HG02623 (cell line): ENCODE results near the gene PDF.
"Not testable (repeated sequence)": the region's sequence is repeated elsewhere in the genome, so short reads cannot be mapped to it uniquely, and the experiment has no call there.

ENCODE experiments used
- ATAC-seq: cut with Tn5 transposase; IDR thresholded peaks from one replicate; pipeline ENCODE4 v1.9.1; 2021; ENCODE audit warnings: moderate library complexity; ENCODE audit not compliant: unreplicated experiment

PDF gene

DNA sequence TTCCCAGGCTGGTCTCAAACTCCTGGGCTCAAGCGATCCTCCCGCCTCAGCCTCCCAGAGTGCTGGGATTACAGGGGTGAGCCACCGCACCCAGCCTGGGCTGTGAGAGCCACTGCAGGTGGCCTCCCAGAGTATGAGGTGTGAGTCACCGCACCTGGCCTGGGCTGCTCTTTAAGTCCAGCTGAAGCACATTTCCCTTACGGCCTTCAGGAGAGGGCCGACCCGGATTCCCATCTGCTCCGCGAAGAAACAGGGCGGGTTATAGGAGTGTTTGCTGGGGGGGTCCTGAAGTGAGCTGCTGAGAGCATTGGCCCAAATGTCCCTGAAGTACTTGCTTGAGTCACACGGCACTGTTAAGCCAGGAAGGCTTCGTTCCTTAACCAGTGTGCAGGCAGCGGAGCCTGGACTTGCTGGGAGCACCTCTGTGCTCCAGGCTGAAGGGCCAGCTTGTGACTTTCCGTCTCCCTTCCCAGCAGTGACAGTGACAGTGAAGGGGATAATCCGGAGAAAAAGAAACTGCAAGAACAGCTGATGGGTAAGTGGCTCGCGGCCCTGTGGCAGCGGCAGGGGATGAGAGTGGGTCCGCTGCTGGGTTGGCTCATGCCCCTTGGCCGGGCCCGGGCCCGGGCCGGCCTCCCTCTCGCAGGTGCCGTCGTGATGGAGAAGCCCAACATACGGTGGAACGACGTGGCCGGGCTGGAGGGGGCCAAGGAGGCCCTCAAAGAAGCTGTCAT, 12.0 kb downstream of the PDF start:
- no peak for ATAC-seq

DNA sequence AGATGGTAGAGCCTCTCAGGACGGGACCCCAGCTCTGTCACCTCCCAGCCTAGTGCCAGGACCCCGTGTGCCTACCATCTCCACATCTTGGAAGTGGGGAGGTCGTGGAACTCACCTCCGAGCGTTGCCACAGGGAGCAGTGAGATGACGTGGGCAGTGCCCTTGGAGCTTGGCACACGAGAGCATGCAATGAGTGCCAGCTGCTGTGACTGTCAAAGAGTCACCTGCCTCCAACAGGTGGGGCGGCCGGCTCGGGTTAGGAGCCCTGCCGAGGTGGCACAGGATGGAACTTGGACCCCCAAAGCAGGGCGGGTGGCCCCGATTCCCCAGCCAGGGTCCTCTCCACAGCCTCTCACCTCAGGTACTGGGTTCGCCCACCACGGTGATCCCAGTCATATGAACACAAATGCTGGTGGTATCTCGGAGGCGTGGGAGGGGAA, 13.8 kb downstream of the PDF start:
- no peak for ATAC-seq

DNA sequence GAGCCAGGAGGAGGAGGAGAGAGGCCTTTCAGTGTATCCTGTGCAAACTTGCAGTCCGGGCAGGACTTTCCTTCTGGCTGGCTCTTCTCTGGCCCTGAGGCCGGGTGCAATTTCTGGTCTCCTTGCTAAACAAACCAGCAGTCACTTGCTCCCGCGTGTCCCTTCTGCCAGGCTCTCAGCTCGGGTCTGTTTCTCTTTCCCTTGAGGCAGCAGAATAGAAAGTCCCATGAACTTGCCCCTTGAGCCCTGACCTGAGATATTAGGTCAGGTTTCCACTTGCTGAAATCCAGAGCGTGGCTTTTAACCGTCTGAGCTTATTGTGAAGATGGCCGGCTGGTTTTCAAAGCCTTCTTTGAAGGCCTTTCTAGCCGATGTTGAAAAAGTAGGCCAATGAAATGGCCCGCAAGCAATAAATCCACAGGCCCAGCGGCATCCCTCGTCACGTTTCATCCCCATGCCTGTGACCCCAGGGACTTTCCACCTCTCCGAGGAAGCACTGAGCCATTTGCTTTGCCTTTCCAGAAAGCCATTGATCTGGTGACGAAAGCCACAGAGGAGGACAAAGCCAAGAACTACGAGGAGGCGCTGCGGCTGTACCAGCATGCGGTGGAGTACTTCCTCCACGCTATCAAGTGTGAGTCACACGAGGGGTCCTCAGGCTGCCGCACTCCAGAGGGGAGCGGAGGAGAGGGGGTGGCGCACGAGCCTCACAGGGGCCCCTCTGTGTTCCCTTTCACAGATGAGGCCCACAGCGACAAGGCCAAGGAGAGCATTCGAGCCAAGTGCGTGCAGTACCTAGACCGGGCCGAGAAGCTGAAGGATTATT, 14.7 kb downstream of the PDF start:
- ATAC-seq, result no peak

- no peak for ATAC-seq
These were observed 15.9 kb downstream of the PDF start for GRCh38 chr16:69314534-69314933.

- ATAC-seq, result no peak
These were observed 16.9 kb downstream of the PDF start for GRCh38 chr16:69313469-69313868.

DNA sequence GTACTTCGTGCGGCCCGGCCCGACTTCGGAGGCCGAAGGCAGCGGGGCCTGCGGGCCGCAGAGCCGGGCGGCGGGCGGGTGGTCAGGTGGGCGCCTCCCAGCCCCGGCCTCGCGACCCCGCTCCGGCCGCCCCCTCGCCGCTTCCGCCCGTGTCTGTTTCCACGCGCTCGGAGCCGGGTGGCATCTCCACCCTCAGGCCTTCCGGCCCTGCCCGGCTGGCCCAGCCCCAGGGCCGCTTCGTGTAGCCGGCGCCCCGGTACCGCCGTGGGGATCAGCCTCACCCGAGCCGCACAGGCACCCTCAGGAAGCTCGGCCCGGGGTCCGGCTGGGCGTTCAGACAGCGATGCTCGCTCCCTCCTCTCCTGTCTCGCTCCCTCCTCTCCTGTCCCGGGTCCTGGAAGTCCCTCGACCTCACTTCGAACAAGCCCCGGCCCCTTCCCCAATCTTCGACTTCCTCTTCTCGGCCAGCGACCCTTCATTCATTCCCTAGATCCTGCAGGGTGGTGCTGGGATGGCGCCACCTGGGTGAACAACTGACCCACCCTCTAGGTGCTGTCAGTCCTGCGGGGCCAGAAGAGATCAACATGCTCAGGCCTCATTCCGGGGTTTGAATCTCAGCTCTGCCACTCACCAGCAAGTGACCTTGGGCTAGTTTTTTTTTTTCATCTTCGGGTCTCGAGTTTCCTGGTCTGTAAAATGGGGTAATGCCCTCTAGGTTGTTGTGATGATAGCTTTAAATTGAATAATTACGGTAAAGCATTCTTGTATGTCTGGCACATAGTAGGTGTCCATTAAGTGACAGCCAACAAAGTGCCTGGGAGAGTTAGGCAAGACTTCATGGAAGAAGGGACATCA, 18.6 kb downstream of the PDF start:
- peak; percentile 46 for ATAC-seq

DNA sequence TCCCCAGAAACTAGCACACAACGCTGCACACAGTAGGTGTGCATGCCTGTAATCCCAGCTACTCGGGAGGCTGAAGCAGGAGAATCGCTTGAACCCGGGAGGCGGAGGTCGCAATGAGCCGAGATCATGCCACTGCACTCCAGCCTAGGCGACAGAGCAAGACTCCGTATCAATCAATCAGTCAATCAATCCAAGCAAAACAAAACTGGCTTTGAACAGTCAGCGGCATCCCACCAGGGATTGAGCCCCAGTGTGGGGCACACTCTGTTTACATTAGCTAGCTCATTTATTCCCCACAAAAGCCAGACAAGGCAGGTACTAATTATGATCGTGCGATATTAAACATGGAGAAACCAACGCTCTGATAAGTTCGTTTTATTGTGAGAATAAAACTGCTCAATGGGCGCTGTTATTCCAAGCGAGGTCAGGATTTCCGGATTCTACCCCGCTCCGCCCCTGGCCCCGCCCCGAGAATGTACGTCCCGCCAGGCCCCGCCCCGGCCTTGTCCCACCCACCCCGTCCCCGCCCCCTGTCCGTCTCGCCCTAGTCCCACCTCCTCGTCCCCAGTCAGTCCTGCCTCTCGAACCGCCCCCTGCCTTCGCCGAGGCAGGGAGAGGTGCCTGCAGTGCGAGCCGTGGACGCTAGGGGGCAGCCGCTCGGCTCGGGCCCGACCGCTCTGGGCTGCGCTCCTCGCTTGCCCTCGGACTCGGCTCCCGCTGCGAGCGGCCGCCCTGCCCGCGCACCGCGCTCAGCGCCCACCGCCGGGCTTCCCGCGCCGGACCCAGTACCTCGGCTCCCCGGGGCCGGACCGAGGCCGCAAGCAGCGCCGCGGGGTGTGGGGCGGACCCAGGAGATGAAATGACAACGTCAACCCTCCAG, 19.5 kb downstream of the PDF start, which contains the start of gene VPS4A:
TSS of gene VPS4A (plus strand) at position 698 of the 880 bp plus-strand sequence. CDS start at position 860, 162 bp downstream.
- ATAC-seq, result peak; percentile 92

GRCh38 chr16:69309316-69309715, 21.1 kb downstream of the PDF start:
- no peak for ATAC-seq

- ATAC-seq, result no peak
These were observed 22.5 kb downstream of the PDF start for GRCh38 chr16:69307856-69308255.

GRCh38 chr16:69307091-69307490, 23.3 kb downstream of the PDF start:
- ATAC-seq, result no peak

- ATAC-seq, result no peak
These were observed 24.4 kb downstream of the PDF start for GRCh38 chr16:69306031-69306430.

- no peak for ATAC-seq
These were observed 28.1 kb downstream of the PDF start for GRCh38 chr16:69302301-69302700.

- no peak for ATAC-seq
These were observed 28.5 kb downstream of the PDF start for GRCh38 chr16:69301861-69302260.

GRCh38 chr16:69301187-69301586, 29.2 kb downstream of the PDF start:
- no peak for ATAC-seq

GRCh38 chr16:69298261-69298660, 32.1 kb downstream of the PDF start:
- no peak for ATAC-seq

DNA sequence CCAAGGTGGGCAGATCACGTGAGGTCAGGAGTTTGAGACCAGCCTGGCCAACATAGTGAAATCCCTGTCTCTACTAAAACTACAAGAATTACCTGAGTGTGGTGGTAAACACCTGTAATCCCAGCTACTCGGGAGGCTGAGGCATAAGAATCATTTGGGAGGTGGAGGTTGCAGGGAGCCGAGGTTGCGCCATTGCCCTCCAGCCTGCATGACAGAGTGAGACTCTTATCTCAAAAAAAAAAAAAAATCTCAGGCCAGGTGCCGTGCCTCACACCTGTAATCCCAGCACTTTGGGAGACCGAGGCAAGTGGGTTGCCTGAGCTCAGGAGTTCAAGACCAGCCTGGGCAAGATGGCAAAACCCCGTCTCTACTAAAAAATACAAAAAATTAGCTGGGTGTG, 33.6 kb downstream of the PDF start:
- ATAC-seq, result not testable (repeated sequence)

DNA sequence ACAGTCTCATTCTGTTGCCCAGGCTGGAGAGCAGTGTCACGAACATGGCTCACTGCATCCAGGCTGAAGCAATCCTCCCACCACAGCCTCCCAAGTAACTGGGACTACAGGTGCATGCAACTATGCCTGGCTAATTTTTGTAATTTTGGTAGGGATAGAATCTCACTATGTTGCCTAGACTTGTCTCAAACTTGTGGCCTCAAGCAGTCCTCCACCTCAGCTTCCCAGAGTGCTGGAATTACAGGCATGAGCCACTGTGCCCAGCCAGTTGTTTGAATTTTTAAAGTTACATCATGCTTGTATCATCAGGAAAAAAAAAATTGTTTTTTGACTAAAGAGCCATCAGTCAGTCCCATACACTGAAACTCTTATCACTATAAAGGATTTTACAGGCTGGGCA, 36.3 kb downstream of the PDF start:
- ATAC-seq, result no peak

DNA sequence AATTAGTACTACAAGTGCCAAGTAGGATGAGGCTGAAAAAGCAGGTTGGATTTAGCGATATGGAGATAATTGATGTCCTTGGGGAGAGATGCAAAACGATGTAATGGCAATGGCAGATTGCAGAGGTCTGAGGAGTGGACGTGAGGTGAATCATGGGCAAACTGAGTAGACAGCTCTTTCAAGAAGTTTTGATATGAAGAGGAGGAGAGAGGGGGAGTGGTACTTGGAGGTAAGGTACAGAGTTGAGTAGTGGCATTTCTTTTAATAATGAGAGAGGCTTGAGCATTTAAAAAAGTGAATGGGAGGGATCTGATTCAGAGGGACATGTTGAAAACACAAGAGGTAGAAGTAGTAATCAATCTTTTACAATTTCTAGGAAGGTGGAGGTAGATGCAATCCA, 37.0 kb downstream of the PDF start:
- ATAC-seq, result no peak

DNA sequence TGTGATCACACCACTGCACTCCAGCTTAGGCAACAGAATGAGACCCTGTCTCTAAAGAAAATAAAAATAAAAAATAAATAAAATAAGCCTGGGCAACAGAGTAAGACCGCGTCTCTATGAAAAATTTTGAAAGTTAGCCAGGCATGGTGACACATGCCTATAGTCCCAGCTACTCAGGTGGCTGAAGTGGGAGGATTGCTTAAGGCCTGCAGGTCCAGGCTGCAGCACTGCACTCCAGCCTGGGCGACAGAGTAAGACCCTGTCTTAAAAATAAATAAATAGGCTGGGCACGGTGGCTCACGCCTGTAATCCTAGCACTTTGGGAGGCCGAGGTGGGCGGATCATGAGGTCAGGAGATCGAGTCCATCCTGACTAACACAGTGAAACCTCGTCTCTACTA, 38.7 kb downstream of the PDF start:
- ATAC-seq, result not testable (repeated sequence)
